ENCODE results near the gene B4GALT7.

- TF ChIP-seq, protein P1, sequence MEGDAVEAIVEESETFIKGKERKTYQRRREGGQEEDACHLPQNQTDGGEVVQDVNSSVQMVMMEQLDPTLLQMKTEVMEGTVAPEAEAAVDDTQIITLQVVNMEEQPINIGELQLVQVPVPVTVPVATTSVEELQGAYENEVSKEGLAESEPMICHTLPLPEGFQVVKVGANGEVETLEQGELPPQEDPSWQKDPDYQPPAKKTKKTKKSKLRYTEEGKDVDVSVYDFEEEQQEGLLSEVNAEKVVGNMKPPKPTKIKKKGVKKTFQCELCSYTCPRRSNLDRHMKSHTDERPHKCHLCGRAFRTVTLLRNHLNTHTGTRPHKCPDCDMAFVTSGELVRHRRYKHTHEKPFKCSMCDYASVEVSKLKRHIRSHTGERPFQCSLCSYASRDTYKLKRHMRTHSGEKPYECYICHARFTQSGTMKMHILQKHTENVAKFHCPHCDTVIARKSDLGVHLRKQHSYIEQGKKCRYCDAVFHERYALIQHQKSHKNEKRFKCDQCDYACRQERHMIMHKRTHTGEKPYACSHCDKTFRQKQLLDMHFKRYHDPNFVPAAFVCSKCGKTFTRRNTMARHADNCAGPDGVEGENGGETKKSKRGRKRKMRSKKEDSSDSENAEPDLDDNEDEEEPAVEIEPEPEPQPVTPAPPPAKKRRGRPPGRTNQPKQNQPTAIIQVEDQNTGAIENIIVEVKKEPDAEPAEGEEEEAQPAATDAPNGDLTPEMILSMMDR (IDR thresholded peaks at IDR 0.05) = no peak
- TF ChIP-seq POLR2A (IDR thresholded peaks at IDR 0.05) = no peak
Measured at GRCh38 chr5:177604656-177605055, 4.7 kb downstream of the B4GALT7 start.
